Hepatocyte (in vitro differentiated cells): ENCODE results near the gene FBN1.

ENCODE experiments used
- CTCF ChIP-seq: fragments of 200-600 bp; sonication (generic); IDR thresholded peaks from 2 replicates; pipeline ENCODE4 v1.5.1; 2016; ENCODE audit warnings: antibody characterized with exemption, mild to moderate bottlenecking; ENCODE audit not compliant: poor library complexity
- EZH2 ChIP-seq: fragments of 200-600 bp; sonication (generic); IDR thresholded peaks from 2 replicates; pipeline ENCODE4 v1.6.1; 2016; ENCODE audit warnings: antibody characterized with exemption, mild to moderate bottlenecking, borderline replicate concordance
- EZH2phosphoT487 ChIP-seq: fragments of 200-600 bp; sonication (generic); IDR thresholded peaks from one replicate; pipeline ENCODE4 v1.6.1; 2018; ENCODE audit warnings: antibody characterized with exemption, mild to moderate bottlenecking, low read depth, moderate library complexity; ENCODE audit not compliant: unreplicated experiment, severe bottlenecking

GRCh38 chr15:48596841-48597240, 48.7 kb downstream of the FBN1 start:
- TF ChIP-seq CTCF, result no peak
- TF ChIP-seq EZH2phosphoT487, result no peak
- TF ChIP-seq EZH2, result no peak
